Stimulated activated CD4-positive, alpha-beta T cell treated with anti-CD3 and anti-CD28 coated beads, Interleukin-4, amount 100 ng/mL, for 4 hours (primary cell): ENCODE data around the gene PGLYRP1.

Experiments used
- DNase-seq, 2 experiments: peaks; one replicate each; pipeline ENCODE4 v3.0.0-alpha.2; 2020

PGLYRP1 gene

GRCh38 chr19:45999653-46000121, 23.2 kb downstream of the PGLYRP1 start:
- DNase-seq = no peak

DNA sequence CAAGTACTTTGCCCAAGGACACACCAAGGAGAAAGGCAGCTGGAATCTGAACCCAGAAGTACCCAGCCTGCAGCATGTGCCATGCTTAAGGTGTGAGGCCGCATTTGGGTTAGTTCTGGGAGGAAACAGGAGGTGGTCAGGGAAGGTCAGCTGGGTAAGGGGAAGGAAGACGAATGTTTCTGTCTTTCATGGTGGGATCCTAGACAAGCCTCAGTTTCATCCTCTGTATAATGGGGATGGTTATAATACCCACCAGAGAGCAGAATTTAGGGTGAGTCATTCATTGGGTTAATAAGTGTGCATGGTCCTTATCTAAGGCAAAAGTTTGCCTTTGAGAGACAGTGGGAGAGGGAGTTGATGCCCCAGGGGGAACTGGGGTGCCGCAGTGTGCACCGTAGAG, 24.0 kb downstream of the PGLYRP1 start:
- DNase-seq = no peak

GRCh38 chr19:45996933-45997332, 25.9 kb downstream of the PGLYRP1 start:
- no peak for DNase-seq

GRCh38 chr19:45995715-45996385, 27.0 kb downstream of the PGLYRP1 start:
- DNase-seq = no peak

DNA sequence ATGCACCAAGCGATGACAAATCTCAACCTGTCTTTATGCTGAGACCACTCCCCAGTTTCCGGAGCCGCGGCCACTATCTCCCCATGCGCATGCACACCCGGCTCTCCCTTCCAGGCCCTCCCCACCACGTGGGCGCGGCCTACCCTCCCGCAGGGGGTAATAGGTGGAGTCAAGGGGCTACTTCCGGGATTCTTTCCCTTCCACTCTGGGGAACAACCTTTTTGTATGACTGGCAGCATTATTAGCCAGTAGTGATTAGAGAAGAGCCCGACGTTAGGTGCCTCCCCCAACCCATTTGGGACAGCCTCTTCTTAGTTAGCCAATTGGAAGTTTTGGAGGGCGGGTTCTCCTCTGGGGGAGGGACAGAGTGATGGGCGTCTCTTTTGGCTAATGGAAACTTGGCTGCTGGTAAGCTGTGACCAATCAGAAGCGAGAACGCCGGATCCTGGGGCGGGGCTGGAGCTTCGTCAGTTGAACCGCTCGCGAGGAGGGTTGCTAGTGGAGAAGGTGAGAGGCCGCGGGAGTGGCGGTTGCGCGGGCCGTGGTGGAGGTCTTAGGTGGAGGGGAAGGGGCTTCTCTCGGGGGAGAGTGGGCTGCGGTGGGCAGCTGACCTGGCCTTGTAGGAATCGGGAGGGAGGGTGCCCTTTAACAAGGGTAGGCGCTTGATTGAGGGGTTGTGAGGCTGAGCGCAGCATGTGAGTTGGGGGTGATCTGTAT, 27.7 kb downstream of the PGLYRP1 start, which contains the start of gene CCDC61:
CCDC61 (plus strand) TSS at position 470 of the 717 bp plus-strand sequence. CDS start 7,552 bp downstream, outside the sequence.
- peak; percentile 85 to 96 for DNase-seq

DNA sequence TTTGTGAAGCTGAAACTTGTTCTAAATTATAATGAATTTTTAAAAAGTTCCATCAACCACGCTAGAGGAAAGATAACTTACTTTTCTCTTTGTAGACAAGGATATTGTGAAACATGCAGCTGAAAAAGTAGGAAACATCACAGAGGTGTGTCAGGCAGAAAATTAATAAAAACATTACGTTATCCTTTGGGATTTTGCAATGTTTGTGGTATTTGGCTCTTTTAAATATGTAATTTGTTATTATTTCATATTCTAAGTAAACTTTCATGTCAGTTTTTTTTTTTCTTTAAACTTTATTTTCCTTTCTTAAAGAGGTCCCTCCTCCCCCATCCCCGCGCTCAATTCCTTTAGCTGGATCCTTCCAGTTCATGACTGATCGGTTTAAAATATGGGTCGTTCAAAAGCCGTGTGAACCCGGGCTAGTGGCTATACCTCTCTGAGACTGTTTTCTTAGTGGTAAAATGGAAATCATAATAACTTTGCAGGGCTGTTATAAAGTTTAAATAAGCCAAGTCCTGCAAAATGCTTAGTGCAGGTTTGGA, 28.3 kb downstream of the PGLYRP1 start:
- no peak for DNase-seq

DNA sequence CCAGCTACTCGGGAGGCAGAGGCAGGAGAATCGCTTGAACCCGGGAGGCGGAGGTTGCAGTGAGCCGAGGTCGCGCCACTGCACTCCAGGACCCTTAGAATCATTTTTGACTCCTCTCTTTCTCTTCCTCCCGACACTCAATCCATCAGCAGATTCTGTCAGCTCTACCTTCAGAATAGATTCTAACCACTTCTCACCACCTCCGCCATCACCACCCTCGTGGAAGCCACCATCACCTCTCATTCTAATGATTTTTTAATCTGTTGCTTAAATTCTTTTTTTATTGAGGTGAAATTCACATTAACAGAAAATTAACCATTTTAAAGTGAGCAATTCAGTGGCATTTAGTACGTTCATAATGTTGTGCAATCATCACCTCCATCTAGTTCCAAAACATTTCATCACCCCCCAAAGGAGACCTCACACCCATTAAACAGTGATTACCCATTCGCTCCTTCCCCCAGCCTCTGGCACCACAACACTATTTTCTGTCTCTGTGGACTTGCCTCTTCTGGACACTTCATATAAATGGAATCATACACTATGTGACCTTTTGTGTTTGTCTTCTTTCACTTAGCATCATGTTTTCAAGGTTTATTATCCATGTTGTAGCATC, 32.6 kb downstream of the PGLYRP1 start:
- DNase-seq = no peak

GRCh38 chr19:45985321-45985720, 37.5 kb downstream of the PGLYRP1 start:
- DNase-seq = no peak

- no peak for DNase-seq
These were observed 41.5 kb downstream of the PGLYRP1 start for GRCh38 chr19:45981350-45981749.

GRCh38 chr19:45978156-45978555, 44.7 kb downstream of the PGLYRP1 start:
- no peak for DNase-seq

GRCh38 chr19:45976178-45976577, 46.7 kb downstream of the PGLYRP1 start:
- no peak for DNase-seq

DNA sequence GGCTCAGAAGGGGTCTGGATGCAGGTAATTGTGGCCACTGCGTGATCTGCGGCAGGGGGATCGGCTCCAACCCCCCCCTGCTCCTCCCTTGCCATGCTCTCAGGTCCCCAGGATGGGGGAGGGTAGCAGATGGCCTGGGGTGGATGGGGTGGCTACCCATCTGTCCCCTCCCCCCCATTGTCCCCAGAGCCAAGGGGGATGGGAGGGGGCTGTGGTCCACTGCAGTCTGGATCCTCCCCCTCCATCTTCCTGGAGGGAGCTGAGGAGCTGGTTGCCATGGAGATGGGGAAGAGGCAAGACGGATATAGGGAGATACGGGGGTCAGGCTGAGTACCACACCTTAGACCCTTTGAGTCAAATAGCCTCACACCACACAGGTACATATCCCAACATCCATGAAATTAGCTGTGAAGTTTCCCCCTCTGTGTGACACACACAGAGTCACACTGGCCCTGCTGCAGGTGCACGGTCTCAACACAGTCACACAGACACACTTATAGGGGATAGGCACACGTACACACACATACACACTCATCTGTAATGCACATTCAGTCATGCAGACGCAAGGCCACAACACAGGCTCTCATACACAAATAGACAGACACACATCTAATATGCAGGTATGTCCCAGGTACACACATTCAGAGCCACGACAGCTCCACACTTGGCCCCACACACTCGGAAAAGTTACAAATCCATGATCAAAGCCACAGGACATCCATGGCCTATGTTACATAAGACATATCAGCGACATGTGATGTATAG, 47.4 kb downstream of the PGLYRP1 start:
- DNase-seq = no peak

DNA sequence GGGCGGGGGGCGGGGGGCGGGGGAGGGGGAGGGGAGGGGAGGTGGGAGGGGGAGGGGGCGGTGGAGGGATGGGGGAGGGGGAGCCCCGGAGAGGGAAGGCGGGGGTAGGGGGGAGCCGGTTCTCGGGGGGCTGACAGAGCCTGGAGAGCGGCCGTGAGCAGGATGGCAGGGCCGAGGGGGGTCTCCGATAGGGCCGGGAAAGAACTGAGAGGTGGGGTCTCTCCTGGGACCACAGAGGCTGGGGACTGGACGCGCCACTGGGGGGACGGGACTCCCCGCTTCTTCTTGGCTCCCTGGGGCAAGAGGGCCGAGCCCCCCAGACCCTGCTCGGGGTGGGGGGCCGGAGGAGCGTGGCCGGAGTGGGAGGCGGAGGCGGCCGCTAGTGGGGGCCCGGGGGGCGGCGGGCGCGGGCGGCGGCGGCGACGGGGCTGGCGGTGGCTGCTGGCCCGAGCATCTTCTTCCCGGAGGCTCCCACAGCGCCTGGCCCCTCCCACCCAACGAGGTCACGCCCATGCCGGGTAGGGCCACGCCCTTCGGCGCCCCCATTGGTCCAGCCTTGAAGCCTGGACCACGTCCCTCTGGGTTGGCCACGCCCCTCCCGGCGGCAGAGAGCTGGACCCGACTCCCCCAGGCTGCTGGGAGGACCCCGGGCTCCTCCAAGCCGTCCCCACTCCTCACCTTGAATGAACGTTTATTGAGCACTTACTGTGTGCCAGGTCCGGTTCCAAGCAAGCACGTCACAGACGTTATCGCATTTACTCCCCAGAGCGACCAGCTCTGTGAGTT, 49.1 kb downstream of the PGLYRP1 start, which contains the start of gene NOVA2:
NOVA2 (minus strand) TSS at position 313 of the 786 bp plus-strand sequence. CDS start 514 bp downstream, outside the sequence.
- peak in 1 of 2 experiments; percentile 12 for DNase-seq

DNA sequence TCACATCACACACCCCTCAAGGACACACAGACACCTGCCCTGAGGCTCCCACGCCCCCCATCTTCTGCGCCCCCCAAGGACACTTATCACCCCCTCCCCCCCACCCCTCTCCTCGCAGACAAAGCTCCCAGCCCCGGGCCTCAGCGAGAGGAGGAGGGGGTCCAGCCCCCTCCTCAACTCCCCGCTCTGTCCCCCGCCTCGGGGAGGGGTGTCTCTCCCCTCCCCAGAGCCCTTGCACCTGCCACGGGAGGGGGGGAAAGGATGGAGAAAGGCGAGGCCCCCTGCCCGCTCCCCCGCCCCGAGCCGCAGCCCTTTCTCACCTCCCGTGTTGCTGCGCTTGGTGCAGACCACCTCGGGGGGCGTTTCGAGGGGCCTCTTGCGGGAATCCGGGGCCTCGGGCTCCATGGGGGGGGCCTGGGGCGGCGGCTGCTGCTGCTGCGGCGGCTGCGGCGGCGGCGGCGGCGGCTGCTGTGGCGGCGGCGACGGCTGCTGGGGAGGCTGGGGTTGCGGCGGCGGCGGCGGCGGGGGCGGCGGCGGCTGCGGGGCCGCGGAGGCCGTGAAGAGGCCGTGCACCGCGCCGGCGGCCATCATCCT, 49.8 kb downstream of the PGLYRP1 start:
- no peak for DNase-seq

DNA sequence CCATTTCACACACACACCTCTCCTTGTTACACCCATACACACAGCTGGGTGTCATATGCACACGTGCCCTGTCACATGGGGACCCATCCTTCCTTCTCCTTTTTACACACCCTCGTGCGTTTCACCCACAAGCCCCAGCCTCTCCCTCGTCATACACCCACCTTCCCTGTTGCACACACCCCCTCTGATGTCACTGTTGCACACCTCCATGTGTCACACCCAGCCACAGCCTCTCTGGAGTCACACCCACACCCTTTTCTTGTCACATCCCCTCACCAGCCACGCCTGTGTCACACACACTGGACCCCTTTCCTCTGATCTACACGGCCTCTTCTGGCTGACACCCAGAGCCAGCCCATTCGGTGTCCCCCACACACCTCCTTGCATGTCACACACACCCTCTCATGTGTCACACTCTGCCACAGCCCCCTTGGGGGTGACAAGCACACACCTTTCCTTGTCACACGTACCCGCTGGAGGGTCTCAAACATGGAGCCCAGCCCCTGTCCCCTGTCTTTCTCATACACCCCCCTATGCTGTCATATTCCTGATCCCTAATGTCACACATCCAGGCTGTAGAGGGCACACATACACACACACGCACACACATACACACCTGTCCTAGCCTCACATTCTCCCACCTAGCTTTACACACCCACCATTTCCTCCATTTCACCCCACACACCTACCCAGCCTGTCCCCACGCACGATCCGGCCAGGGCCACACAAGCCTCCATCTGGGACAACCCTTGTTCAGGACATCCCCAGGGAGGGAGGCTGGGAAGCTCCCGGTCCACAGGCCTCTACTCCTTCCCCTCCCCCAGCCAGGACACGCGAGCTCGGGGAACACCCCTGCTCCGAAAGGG, 50.5 kb downstream of the PGLYRP1 start:
- peak in 1 of 2 experiments; percentile 81 for DNase-seq

- DNase-seq = no peak
These were observed 51.5 kb downstream of the PGLYRP1 start for GRCh38 chr19:45971260-45971902.

- no peak for DNase-seq
These were observed 53.2 kb downstream of the PGLYRP1 start for GRCh38 chr19:45969676-45970075.
